ENCODE measurements around the gene ASAP3. TPM values are rescaled to one million over a fixed set of nuclear protein-coding genes. Genes with fewer than 3 reads are reported as not detected.

ASAP3 gene
- total and polyA plus RNA-seq, 9 of the 15 experiments (the other 6 are each of a cell fraction or from before 2014, with no cell fraction given), result 1.7 to 31.2 (median 17.4) TPM

- TF ChIP-seq ZNF347 (CRISPR knock-in tag; IDR thresholded peaks at IDR 0.05; ENCODE audit: low read depth) (no peak), ZNF165 (CRISPR knock-in tag; IDR thresholded peaks at IDR 0.05; ENCODE audit: borderline replicate concordance) (no peak), MITF (IDR thresholded peaks at IDR 0.05) (no peak), ZNF75A (CRISPR knock-in tag; IDR thresholded peaks at IDR 0.05) (no peak), HOMEZ (CRISPR knock-in tag; IDR thresholded peaks at IDR 0.05) (no peak), HNRNPH1 (optimal IDR thresholded peaks at IDR 0.05; ENCODE audit: low read depth, low read length) (no peak), RUNX1 (IDR thresholded peaks at IDR 0.05; ENCODE audit: low read depth) (no peak), SMARCB1 (IDR thresholded peaks at IDR 0.05; ENCODE audit: insufficient read length, low read depth) (no peak), SAFB2 (IDR thresholded peaks at IDR 0.05; ENCODE audit: borderline replicate concordance, low read depth, low read length, severe bottlenecking) (no peak)
- TF ChIP-seq, protein P1, sequence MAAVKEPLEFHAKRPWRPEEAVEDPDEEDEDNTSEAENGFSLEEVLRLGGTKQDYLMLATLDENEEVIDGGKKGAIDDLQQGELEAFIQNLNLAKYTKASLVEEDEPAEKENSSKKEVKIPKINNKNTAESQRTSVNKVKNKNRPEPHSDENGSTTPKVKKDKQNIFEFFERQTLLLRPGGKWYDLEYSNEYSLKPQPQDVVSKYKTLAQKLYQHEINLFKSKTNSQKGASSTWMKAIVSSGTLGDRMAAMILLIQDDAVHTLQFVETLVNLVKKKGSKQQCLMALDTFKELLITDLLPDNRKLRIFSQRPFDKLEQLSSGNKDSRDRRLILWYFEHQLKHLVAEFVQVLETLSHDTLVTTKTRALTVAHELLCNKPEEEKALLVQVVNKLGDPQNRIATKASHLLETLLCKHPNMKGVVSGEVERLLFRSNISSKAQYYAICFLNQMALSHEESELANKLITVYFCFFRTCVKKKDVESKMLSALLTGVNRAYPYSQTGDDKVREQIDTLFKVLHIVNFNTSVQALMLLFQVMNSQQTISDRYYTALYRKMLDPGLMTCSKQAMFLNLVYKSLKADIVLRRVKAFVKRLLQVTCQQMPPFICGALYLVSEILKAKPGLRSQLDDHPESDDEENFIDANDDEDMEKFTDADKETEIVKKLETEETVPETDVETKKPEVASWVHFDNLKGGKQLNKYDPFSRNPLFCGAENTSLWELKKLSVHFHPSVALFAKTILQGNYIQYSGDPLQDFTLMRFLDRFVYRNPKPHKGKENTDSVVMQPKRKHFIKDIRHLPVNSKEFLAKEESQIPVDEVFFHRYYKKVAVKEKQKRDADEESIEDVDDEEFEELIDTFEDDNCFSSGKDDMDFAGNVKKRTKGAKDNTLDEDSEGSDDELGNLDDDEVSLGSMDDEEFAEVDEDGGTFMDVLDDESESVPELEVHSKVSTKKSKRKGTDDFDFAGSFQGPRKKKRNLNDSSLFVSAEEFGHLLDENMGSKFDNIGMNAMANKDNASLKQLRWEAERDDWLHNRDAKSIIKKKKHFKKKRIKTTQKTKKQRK (IDR thresholded peaks at IDR 0.05; ENCODE audit: borderline replicate concordance, low read depth, low read length), result no peak
- TF ChIP-seq, protein P2, sequence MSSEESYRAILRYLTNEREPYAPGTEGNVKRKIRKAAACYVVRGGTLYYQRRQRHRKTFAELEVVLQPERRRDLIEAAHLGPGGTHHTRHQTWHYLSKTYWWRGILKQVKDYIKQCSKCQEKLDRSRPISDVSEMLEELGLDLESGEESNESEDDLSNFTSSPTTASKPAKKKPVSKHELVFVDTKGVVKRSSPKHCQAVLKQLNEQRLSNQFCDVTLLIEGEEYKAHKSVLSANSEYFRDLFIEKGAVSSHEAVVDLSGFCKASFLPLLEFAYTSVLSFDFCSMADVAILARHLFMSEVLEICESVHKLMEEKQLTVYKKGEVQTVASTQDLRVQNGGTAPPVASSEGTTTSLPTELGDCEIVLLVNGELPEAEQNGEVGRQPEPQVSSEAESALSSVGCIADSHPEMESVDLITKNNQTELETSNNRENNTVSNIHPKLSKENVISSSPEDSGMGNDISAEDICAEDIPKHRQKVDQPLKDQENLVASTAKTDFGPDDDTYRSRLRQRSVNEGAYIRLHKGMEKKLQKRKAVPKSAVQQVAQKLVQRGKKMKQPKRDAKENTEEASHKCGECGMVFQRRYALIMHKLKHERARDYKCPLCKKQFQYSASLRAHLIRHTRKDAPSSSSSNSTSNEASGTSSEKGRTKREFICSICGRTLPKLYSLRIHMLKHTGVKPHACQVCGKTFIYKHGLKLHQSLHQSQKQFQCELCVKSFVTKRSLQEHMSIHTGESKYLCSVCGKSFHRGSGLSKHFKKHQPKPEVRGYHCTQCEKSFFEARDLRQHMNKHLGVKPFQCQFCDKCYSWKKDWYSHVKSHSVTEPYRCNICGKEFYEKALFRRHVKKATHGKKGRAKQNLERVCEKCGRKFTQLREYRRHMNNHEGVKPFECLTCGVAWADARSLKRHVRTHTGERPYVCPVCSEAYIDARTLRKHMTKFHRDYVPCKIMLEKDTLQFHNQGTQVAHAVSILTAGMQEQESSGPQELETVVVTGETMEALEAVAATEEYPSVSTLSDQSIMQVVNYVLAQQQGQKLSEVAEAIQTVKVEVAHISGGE (CRISPR knock-in tag; IDR thresholded peaks at IDR 0.05), result no peak
Measured at GRCh38 chr1:23441446-23442148, 42.4 kb downstream of the ASAP3 start (continued).
